Adipose tissue (tissue), 3 donors: ENCODE data around the gene CACNA1C. TPM values are rescaled to one million over a fixed set of nuclear protein-coding genes. Genes with fewer than 3 reads are reported as not detected.

Experiments used
- H3K27ac ChIP-seq: one replicate; pipeline ENCODE4 v1.5.1; 2013; ENCODE audit warnings: low read depth, low read length
- WGBS, 3 donors: extraction: QIAGEN DNeasy Blood & Tissue Kit; methylation state at CpG; one replicate each; pipeline ENCODE4 v1.1.7; 2013; 5-methylcytosine and 5-hydroxymethylcytosine counted together
- polyA plus RNA-seq, 3 donors: library from polyadenylated mRNA; stranded (reverse); fragments of 200-250 nt; gene quantifications; one replicate each; pipeline ENCODE4 v1.2.3, GENCODE V29; 2013
- donor health status: healthy with polysubstance abuse.
- donor health status: Bipolar disorder and iron deficiency.
- donor health status: healthy.

The CACNA1C gene
- polyA plus RNA-seq, 3 donors, result 0.72 to 8.1 (median 1.4) TPM

GRCh38 chr12:2432856-2433255, 380.1 kb downstream of the CACNA1C start:
- 85 to 88% (median 86%) methylated on average over 5 of the region's 5 CpGs for WGBS, 3 donors
- no peak overlapping the region for H3K27ac ChIP-seq

- WGBS, 3 donors, result 82 to 91% (median 82%) methylated on average over 11 of the region's 11 CpGs
- no peak overlapping the region for H3K27ac ChIP-seq
Observed at GRCh38 chr12:2435511-2435910, 382.7 kb downstream of the CACNA1C start.

GRCh38 chr12:2439332-2440100, 386.7 kb downstream of the CACNA1C start:
- H3K27ac ChIP-seq, result no peak overlapping the region
- WGBS, 3 donors, result 33 to 63% (median 58%) methylated on average over 11 of the region's 11 CpGs

- 64 to 90% (median 85%) methylated on average over 7 of the region's 7 CpGs for WGBS, 3 donors
Observed at GRCh38 chr12:2443776-2444175, 391.0 kb downstream of the CACNA1C start.

GRCh38 chr12:2445968-2446367, 393.2 kb downstream of the CACNA1C start:
- 55 to 96% (median 88%) methylated on average over 1 of the region's 1 CpG for WGBS, 3 donors
- no peak overlapping the region for H3K27ac ChIP-seq

More at GRCh38 chr12:2443776-2444175, 391.0 kb downstream of the CACNA1C start:
- no peak overlapping the region for H3K27ac ChIP-seq

- no peak overlapping the region for H3K27ac ChIP-seq
- 67 to 93% (median 78%) methylated on average over 10 of the region's 10 CpGs for WGBS, 3 donors
Observed at GRCh38 chr12:2447861-2448260, 395.1 kb downstream of the CACNA1C start.

- 52 to 72% (median 56%) methylated on average over 6 of the region's 6 CpGs for WGBS, 3 donors
- no peak overlapping the region for H3K27ac ChIP-seq
Observed at GRCh38 chr12:2449586-2449985, 396.8 kb downstream of the CACNA1C start.

GRCh38 chr12:2450553-2450952, 397.8 kb downstream of the CACNA1C start:
- WGBS, 3 donors, result 78 to 85% (median 79%) methylated on average over 9 of the region's 9 CpGs
- no peak overlapping the region for H3K27ac ChIP-seq

GRCh38 chr12:2451025-2451424, 398.2 kb downstream of the CACNA1C start:
- WGBS, 3 donors, result 65 to 86% (median 81%) methylated on average over 4 of the region's 4 CpGs
- H3K27ac ChIP-seq, result no peak overlapping the region

GRCh38 chr12:2451497-2451896, 398.7 kb downstream of the CACNA1C start:
- H3K27ac ChIP-seq, result no peak overlapping the region
- 83 to 91% (median 90%) methylated on average over 5 of the region's 5 CpGs for whole genome bisulfite sequencing, 3 donors

GRCh38 chr12:2453076-2453760, 400.4 kb downstream of the CACNA1C start:
- no peak overlapping the region for H3K27ac ChIP-seq
- WGBS, 3 donors, result 73 to 76% (median 73%) methylated on average over 15 of the region's 15 CpGs

- H3K27ac ChIP-seq, result no peak overlapping the region
Observed at GRCh38 chr12:2453761-2454090, 400.9 kb downstream of the CACNA1C start.

GRCh38 chr12:2454601-2455177, 401.9 kb downstream of the CACNA1C start:
- 76 to 78% (median 77%) methylated on average over 20 of the region's 20 CpGs for WGBS, 3 donors
- no peak overlapping the region for H3K27ac ChIP-seq

GRCh38 chr12:2455410-2455809, 402.6 kb downstream of the CACNA1C start:
- no peak overlapping the region for H3K27ac ChIP-seq
- 88 to 97% (median 96%) methylated on average over 9 of the region's 9 CpGs for WGBS, 3 donors

GRCh38 chr12:2456122-2456812, 403.5 kb downstream of the CACNA1C start:
- WGBS, 3 donors, result 71 to 85% (median 81%) methylated on average over 12 of the region's 12 CpGs
- no peak overlapping the region for H3K27ac ChIP-seq

- H3K27ac ChIP-seq, result no peak overlapping the region
- 69 to 98% (median 96%) methylated on average over 6 of the region's 6 CpGs for WGBS, 3 donors
Observed at GRCh38 chr12:2456813-2457186, 404.0 kb downstream of the CACNA1C start.

GRCh38 chr12:2457215-2457932, 404.6 kb downstream of the CACNA1C start:
- no peak overlapping the region for H3K27ac ChIP-seq

GRCh38 chr12:2457933-2458414, 405.2 kb downstream of the CACNA1C start:
- no peak overlapping the region for H3K27ac ChIP-seq

More at GRCh38 chr12:2457215-2457932, 404.6 kb downstream of the CACNA1C start:
- WGBS, 3 donors, result 77 to 90% (median 88%) methylated on average over 23 of the region's 23 CpGs

More at GRCh38 chr12:2457933-2458414, 405.2 kb downstream of the CACNA1C start:
- 70 to 79% (median 71%) methylated on average over 4 of the region's 4 CpGs for WGBS, 3 donors
